Gastroesophageal sphincter (tissue), 4 donors: ENCODE results near the gene XRCC3. TPM values are rescaled to one million over a fixed set of nuclear protein-coding genes. Genes with fewer than 3 reads are reported as not detected.

Experiments
- ATAC-seq: fragments of 150-250 bp; one replicate; pipeline ENCODE4 v1.9.1; 2016; ENCODE audit warnings: mild to moderate bottlenecking, moderate library complexity
- H3K27ac ChIP-seq, 4 donors: fragments of 200-600 bp; sonication (generic) in 3 of 4; 1 replicate in 3 of 4; 2 replicates in 1 of 4; pipeline ENCODE4 v1.5.1; 2016 to 2019
- H3K27me3 ChIP-seq: fragments of 200-600 bp; sonication (generic); one replicate; pipeline ENCODE4 v1.5.1; 2019
- H3K36me3 ChIP-seq, 2 donors: fragments of 200-600 bp; sonication (generic); one replicate each; pipeline ENCODE4 v1.5.1; 2019; ENCODE audit warnings: control low read depth in 1 of 2
- H3K4me1 ChIP-seq, 3 donors: fragments of 200-600 bp; sonication (generic); 1 replicate in 2 of 3; 2 replicates in 1 of 3; pipeline ENCODE4 v1.5.1; 2016 to 2019; ENCODE audit warnings: control low read depth in 2 of 3
- H3K4me3 ChIP-seq, 2 donors: fragments of 200-600 bp; sonication (generic); one replicate each; pipeline ENCODE4 v1.5.1; 2019; ENCODE audit warnings: mild to moderate bottlenecking in 1 of 2, moderate library complexity in 1 of 2
- H3K9me3 ChIP-seq, 3 donors: fragments of 200-600 bp; sonication (generic); one replicate each; pipeline ENCODE4 v1.5.1; 2017 to 2019; ENCODE audit warnings: control low read depth in 2 of 3
- CTCF ChIP-seq, 4 experiments: fragments of 200-600 bp in 2 of 4; fragments of 450-650 bp in 2 of 4; sonication (generic) in 1 of 4; IDR thresholded peaks; one replicate each; pipeline ENCODE4 v1.5.1; 2017 to 2019; ENCODE audit warnings: antibody characterized with exemption in 4 of 4, mild to moderate bottlenecking in 2 of 4, moderate library complexity in 2 of 4
- EP300 ChIP-seq: sonication (generic); formaldehyde crosslinking; IDR thresholded peaks from one replicate; pipeline ENCODE4 v1.6.1; 2017; ENCODE audit warnings: antibody characterized with exemption, mild to moderate bottlenecking
- POLR2A ChIP-seq, 2 donors: fragments of 450-650 bp; IDR thresholded peaks; one replicate each; pipeline ENCODE4 v1.6.1; 2017; ENCODE audit warnings: antibody characterized with exemption in 2 of 2, mild to moderate bottlenecking in 2 of 2, moderate library complexity in 1 of 2
- POLR2AphosphoS5 ChIP-seq: sonication (generic); formaldehyde crosslinking; IDR thresholded peaks from one replicate; pipeline ENCODE4 v1.6.1; 2017; ENCODE audit warnings: antibody characterized with exemption
- WGBS, 2 donors: methylation state at CpG; one replicate each; pipeline ENCODE4 v1.1.5; 2018; ENCODE audit warnings: low coverage in 1 of 2; 5-methylcytosine and 5-hydroxymethylcytosine counted together
- total RNA-seq, 4 donors: library from RNA; depleted of rRNA; stranded (reverse); fragments of >200 nt; gene quantifications; one replicate each; pipeline ENCODE4 v1.1.0, GENCODE V29; 2016

The XRCC3 gene
- total RNA-seq, 4 donors from 2014 or later = 1.2 to 7.8 (median 3.6) TPM

GRCh38 chr14:103690332-103690731, 24.9 kb downstream of the XRCC3 start:
- no peak overlapping the region for H3K4me3 ChIP-seq
- TF ChIP-seq EP300 = no peak
- no peak for TF ChIP-seq CTCF (IDR thresholded peaks at IDR 0.05)
- no peak for TF ChIP-seq POLR2AphosphoS5
- TF ChIP-seq POLR2A (IDR thresholded peaks at IDR 0.05) = no peak
- 73 to 77% methylated on average over 4 to 5 of the region's 8 CpGs for WGBS, 2 donors
- H3K4me1 ChIP-seq = peaks cover 0 to 61% (median 3%) of the 10 kb centered on the region in 3 donors
- H3K27ac ChIP-seq = peak overlapping the region in 1 of 4 donors; percentile 54
- H3K27me3 ChIP-seq = no peaks in the 10 kb centered on the region
- no peak for ATAC-seq
- no peaks in the 10 kb centered on the region for H3K9me3 ChIP-seq
- peaks cover 0 to 77% of the 10 kb centered on the region in 2 donors for H3K36me3 ChIP-seq

- no peaks in the 10 kb centered on the region for H3K27me3 ChIP-seq
- H3K36me3 ChIP-seq = peaks cover 0 to 78% of the 10 kb centered on the region in 2 donors
- 55 to 62% methylated on average over 8 to 16 of the region's 16 CpGs for WGBS, 2 donors
- no peak overlapping the region for H3K4me3 ChIP-seq
- peak overlapping the region in 1 of 4 donors; percentile 54 for H3K27ac ChIP-seq
- TF ChIP-seq EP300 (no peak), POLR2AphosphoS5 (no peak), CTCF (IDR thresholded peaks at IDR 0.05) (no peak), POLR2A (IDR thresholded peaks at IDR 0.05) (no peak)
- ATAC-seq = peak; percentile 60
- no peaks in the 10 kb centered on the region for H3K9me3 ChIP-seq
- peaks cover 0 to 62% (median 3%) of the 10 kb centered on the region in 3 donors for H3K4me1 ChIP-seq
Observed at GRCh38 chr14:103688906-103689902, 26.0 kb downstream of the XRCC3 start.

- no peak for ATAC-seq
- Histone ChIP-seq H3K4me1 (peaks cover 0 to 66% (median 3%) of the 10 kb centered on the region in 3 donors), H3K36me3 (peaks cover 0 to 78% of the 10 kb centered on the region in 2 donors), H3K9me3 (no peaks in the 10 kb centered on the region), H3K27ac (peak overlapping the region in 1 of 4 donors; percentile 54), H3K27me3 (no peaks in the 10 kb centered on the region), H3K4me3 (no peak overlapping the region)
- 92% methylated on average over 2 of the region's 5 CpGs; no CpG with 5 or more reads in 1 of the 2 donors for WGBS, 2 donors
- TF ChIP-seq POLR2AphosphoS5 = no peak
- TF ChIP-seq CTCF (IDR thresholded peaks at IDR 0.05) = no peak
- TF ChIP-seq POLR2A (IDR thresholded peaks at IDR 0.05) = no peak
- TF ChIP-seq EP300 = no peak
Observed at GRCh38 chr14:103688441-103688840, 26.8 kb downstream of the XRCC3 start.

- H3K4me1 ChIP-seq = peaks cover 0 to 66% (median 3%) of the 10 kb centered on the region in 3 donors
- peaks cover 0 to 78% of the 10 kb centered on the region in 2 donors for H3K36me3 ChIP-seq
- TF ChIP-seq CTCF (IDR thresholded peaks at IDR 0.05) = no peak
- no peak for TF ChIP-seq POLR2A (IDR thresholded peaks at IDR 0.05)
- no peak for TF ChIP-seq POLR2AphosphoS5
- TF ChIP-seq EP300 = no peak
- H3K9me3 ChIP-seq = no peaks in the 10 kb centered on the region
- no peaks in the 10 kb centered on the region for H3K27me3 ChIP-seq
- ATAC-seq = no peak
- H3K27ac ChIP-seq = peak overlapping the region in 1 of 4 donors; percentile 54
- WGBS, 2 donors = 80 to 85% methylated on average over 4 of the region's 4 CpGs
- H3K4me3 ChIP-seq = no peak overlapping the region
Observed at GRCh38 chr14:103687712-103688111, 27.5 kb downstream of the XRCC3 start.
